ENCODE data around the gene SENP1. TPM values are rescaled to one million over a fixed set of nuclear protein-coding genes. Genes with fewer than 3 reads are reported as not detected.

SENP1 gene
- total and polyA plus RNA-seq, 2 of the 13 experiments (the other 11 are each of a cell fraction or from before 2014, with no cell fraction given): 14.0 to 20.2 TPM

GRCh38 chr12:48022180-48022521, 83.7 kb downstream of the SENP1 start (continued):
- TF ChIP-seq ARID3A (IDR thresholded peaks at IDR 0.05; ENCODE audit: low read depth, low read length): no peak
- TF ChIP-seq, protein P1, sequence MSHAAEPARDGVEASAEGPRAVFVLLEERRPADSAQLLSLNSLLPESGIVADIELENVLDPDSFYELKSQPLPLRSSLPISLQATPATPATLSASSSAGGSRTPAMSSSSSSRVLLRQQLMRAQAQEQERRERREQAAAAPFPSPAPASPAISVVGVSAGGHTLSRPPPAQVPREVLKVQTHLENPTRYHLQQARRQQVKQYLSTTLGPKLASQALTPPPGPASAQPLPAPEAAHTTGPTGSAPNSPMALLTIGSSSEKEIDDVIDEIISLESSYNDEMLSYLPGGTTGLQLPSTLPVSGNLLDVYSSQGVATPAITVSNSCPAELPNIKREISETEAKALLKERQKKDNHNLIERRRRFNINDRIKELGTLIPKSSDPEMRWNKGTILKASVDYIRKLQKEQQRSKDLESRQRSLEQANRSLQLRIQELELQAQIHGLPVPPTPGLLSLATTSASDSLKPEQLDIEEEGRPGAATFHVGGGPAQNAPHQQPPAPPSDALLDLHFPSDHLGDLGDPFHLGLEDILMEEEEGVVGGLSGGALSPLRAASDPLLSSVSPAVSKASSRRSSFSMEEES (CRISPR knock-in tag; IDR thresholded peaks at IDR 0.05): no peak
- TF ChIP-seq, protein P2, sequence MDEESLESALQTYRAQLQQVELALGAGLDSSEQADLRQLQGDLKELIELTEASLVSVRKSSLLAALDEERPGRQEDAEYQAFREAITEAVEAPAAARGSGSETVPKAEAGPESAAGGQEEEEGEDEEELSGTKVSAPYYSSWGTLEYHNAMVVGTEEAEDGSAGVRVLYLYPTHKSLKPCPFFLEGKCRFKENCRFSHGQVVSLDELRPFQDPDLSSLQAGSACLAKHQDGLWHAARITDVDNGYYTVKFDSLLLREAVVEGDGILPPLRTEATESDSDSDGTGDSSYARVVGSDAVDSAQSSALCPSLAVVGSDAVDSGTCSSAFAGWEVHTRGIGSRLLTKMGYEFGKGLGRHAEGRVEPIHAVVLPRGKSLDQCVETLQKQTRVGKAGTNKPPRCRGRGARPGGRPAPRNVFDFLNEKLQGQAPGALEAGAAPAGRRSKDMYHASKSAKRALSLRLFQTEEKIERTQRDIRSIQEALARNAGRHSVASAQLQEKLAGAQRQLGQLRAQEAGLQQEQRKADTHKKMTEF (CRISPR knock-in tag; IDR thresholded peaks at IDR 0.05): no peak
- no peak for TF ChIP-seq FOXO4 (CRISPR knock-in tag; conservative IDR thresholded peaks at IDR 0.05)
- TF ChIP-seq DR1 (CRISPR knock-in tag; IDR thresholded peaks at IDR 0.05): no peak
- TF ChIP-seq U2AF1 (optimal IDR thresholded peaks at IDR 0.05; ENCODE audit: low read depth, low read length): no peak

All from HepG2 (cell line).